ENCODE results near the gene PFDN2. TPM values are rescaled to one million over a fixed set of nuclear protein-coding genes. Genes with fewer than 3 reads are reported as not detected.

Gene PFDN2
- total RNA-seq, 1 donor from 2014 or later = 90.0 TPM

GRCh38 chr1:161061419-161061818 lies 56.4 kb downstream of the PFDN2 start:
- Mint-ChIP-seq H3K4me3 (no peak overlapping the region), H3K27me3 (ENCODE audit: low read depth) (peaks cover 24% of the 10 kb centered on the region)
- TF ChIP-seq CTCF (conservative IDR thresholded peaks at IDR 0.05) = no peak

GRCh38 chr1:161059293-161059692 lies 58.5 kb downstream of the PFDN2 start:
- H3K9me3 Mint-ChIP-seq = no peaks in the 10 kb centered on the region
- H3K4me3 Mint-ChIP-seq = no peak overlapping the region
- TF ChIP-seq CTCF (conservative IDR thresholded peaks at IDR 0.05) = no peak
- peaks cover 20% of the 10 kb centered on the region for H3K27me3 Mint-ChIP-seq (ENCODE audit: low read depth)
- no peaks in the 10 kb centered on the region for H3K4me1 Mint-ChIP-seq
- H3K36me3 Mint-ChIP-seq (ENCODE audit: low read depth) = no peaks in the 10 kb centered on the region
- H3K27ac Mint-ChIP-seq (ENCODE audit: unreplicated experiment) = no peak overlapping the region
- no peak for DNase-seq (ENCODE audit: low read depth, low spot score)

More at GRCh38 chr1:161061419-161061818, 56.4 kb downstream of the PFDN2 start:
- H3K36me3 Mint-ChIP-seq (ENCODE audit: low read depth) = no peaks in the 10 kb centered on the region
- no peaks in the 10 kb centered on the region for H3K4me1 Mint-ChIP-seq
- no peak overlapping the region for H3K27ac Mint-ChIP-seq (ENCODE audit: unreplicated experiment)
- DNase-seq (ENCODE audit: low read depth, low spot score) = no peak
- no peaks in the 10 kb centered on the region for H3K9me3 Mint-ChIP-seq

- Mint-ChIP-seq H3K27me3 (ENCODE audit: low read depth) (peaks cover 5% of the 10 kb centered on the region), H3K9me3 (peaks cover 2% of the 10 kb centered on the region), H3K4me3 (no peak overlapping the region), H3K4me1 (no peaks in the 10 kb centered on the region), H3K36me3 (ENCODE audit: low read depth) (no peaks in the 10 kb centered on the region), H3K27ac (ENCODE audit: unreplicated experiment) (no peak overlapping the region)
- DNase-seq (ENCODE audit: low read depth, low spot score) = no peak
- peak; percentile 27 for TF ChIP-seq CTCF (conservative IDR thresholded peaks at IDR 0.05)
These were observed 63.0 kb downstream of the PFDN2 start for GRCh38 chr1:161054805-161055204.

GRCh38 chr1:161054232-161054631 lies 63.6 kb downstream of the PFDN2 start:
- Mint-ChIP-seq H3K27me3 (ENCODE audit: low read depth) (peaks cover 5% of the 10 kb centered on the region), H3K36me3 (ENCODE audit: low read depth) (no peaks in the 10 kb centered on the region), H3K27ac (ENCODE audit: unreplicated experiment) (peak overlapping the region; percentile 22), H3K4me1 (no peaks in the 10 kb centered on the region), H3K4me3 (no peak overlapping the region), H3K9me3 (peaks cover 2% of the 10 kb centered on the region)
- TF ChIP-seq CTCF (conservative IDR thresholded peaks at IDR 0.05) = no peak
- DNase-seq (ENCODE audit: low read depth, low spot score) = no peak

- peaks cover 12% of the 10 kb centered on the region for H3K27me3 Mint-ChIP-seq (ENCODE audit: low read depth)
- no peak for DNase-seq (ENCODE audit: low read depth, low spot score)
- H3K27ac Mint-ChIP-seq (ENCODE audit: unreplicated experiment) = no peak overlapping the region
- peaks cover 8% of the 10 kb centered on the region for H3K36me3 Mint-ChIP-seq (ENCODE audit: low read depth)
- no peak overlapping the region for H3K4me3 Mint-ChIP-seq
- H3K4me1 Mint-ChIP-seq = no peaks in the 10 kb centered on the region
- peaks cover 9% of the 10 kb centered on the region for H3K9me3 Mint-ChIP-seq
- no peak for TF ChIP-seq CTCF (conservative IDR thresholded peaks at IDR 0.05)
These were observed 64.9 kb downstream of the PFDN2 start for GRCh38 chr1:161052899-161053298.

- DNase-seq (ENCODE audit: low read depth, low spot score) = no peak
- H3K4me1 Mint-ChIP-seq = peaks cover 4% of the 10 kb centered on the region
- TF ChIP-seq CTCF (conservative IDR thresholded peaks at IDR 0.05) = no peak
- H3K9me3 Mint-ChIP-seq = peaks cover 16% of the 10 kb centered on the region
- peaks cover 20% of the 10 kb centered on the region for H3K27me3 Mint-ChIP-seq (ENCODE audit: low read depth)
- H3K27ac Mint-ChIP-seq (ENCODE audit: unreplicated experiment) = no peak overlapping the region
- H3K36me3 Mint-ChIP-seq (ENCODE audit: low read depth) = peaks cover 23% of the 10 kb centered on the region
- H3K4me3 Mint-ChIP-seq = peak overlapping the region; percentile 29
These were observed 66.6 kb downstream of the PFDN2 start for GRCh38 chr1:161051219-161051618.

Data from neural crest cell (in vitro differentiated cells).